ENCODE data around the gene PRICKLE3.

The PRICKLE3 gene

GRCh38 chrX:49210406-49210805, 24.2 kb upstream of the PRICKLE3 start:
- no peak overlapping the region for H2BK120ac ChIP-seq (ENCODE audit: low read depth, low read length)
- no peak overlapping the region for H3K9ac ChIP-seq (ENCODE audit: low read length)
- H3K56ac ChIP-seq (ENCODE audit: low read length): no peak overlapping the region
- H4K5ac ChIP-seq (ENCODE audit: low read length): no peak overlapping the region
- H3K4me2 ChIP-seq (ENCODE audit: low read length): no peak overlapping the region
- H4K8ac ChIP-seq (ENCODE audit: low read depth, low read length): no peak overlapping the region
- H3K4me1 ChIP-seq (ENCODE audit: control insufficient read depth, low read depth, low read length): no peaks in the 10 kb centered on the region
- H3K36me3 ChIP-seq (ENCODE audit: control insufficient read depth, insufficient read depth, low read length): no peaks in the 10 kb centered on the region
- WGBS (ENCODE audit: extremely low coverage, insufficient coverage, low lambda C conversion rate): no CpG with 5 or more reads among the region's 8 CpGs
- no peak overlapping the region for H2AK5ac ChIP-seq (ENCODE audit: low read length)
- no peaks in the 10 kb centered on the region for H3K79me2 ChIP-seq (ENCODE audit: control insufficient read depth, insufficient read depth, low read length)
- no peaks in the 10 kb centered on the region for H3K79me1 ChIP-seq (ENCODE audit: low read length)
- H2BK15ac ChIP-seq (replicated peaks; ENCODE audit: low read depth): no peak overlapping the region
- H3K27me3 ChIP-seq (ENCODE audit: insufficient read depth, low read length, poor library complexity): no peaks in the 10 kb centered on the region
- no peak for DNase-seq
- H3K4ac ChIP-seq (ENCODE audit: low read depth, low read length): no peak overlapping the region
- no peak overlapping the region for H3K23ac ChIP-seq (ENCODE audit: low read length)
- H3K4me3 ChIP-seq (ENCODE audit: low read length): no peak overlapping the region
- H3K27ac ChIP-seq (ENCODE audit: low read depth, low read length): no peak overlapping the region
- no peak overlapping the region for H2BK5ac ChIP-seq (ENCODE audit: low read length)
- no peak overlapping the region for H3K18ac ChIP-seq (ENCODE audit: low read length)

DNA sequence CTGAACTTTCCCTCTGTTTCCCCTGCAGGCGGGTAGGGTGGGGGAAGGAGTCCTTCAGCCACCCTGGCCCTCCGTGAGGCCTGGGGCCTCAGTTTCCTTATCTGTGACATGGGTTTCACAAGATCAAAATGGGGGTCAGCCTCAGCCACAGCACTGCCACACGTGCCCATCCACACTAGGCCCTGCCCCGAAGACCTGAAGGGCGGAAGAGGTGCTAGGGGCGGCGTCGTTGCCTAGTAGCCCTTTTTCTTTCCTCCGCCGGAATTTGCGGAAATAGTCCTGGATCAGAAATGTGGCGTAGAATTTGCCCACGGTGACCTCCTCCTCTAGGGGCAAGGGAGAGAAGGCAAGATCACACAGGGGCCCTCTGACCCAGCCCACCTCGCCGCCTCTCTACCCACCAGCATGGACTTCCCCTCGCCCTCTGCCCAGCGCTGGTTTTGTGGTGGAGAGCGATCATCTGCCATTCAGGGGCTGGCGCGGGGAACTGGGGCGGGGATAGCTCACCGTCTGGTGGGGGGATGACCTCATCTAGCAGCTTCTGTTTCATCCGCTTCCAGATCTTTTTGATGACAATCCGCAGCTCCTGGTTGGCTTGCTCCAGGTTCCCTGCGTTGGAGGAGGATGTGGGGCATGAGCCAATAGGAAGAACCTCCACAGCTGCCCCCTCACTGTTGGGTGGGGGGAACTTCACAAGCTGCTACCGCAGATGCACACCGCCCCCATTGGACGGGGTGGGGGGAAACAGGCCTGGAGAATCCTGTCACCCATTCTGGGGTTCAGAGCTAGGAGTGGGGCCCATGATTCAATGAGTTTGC, 23.5 kb upstream of the PRICKLE3 start:
- WGBS (ENCODE audit: extremely low coverage, insufficient coverage, low lambda C conversion rate): no CpG with 5 or more reads among the region's 28 CpGs
- H2BK15ac ChIP-seq (replicated peaks; ENCODE audit: low read depth): no peak overlapping the region

GRCh38 chrX:49208399-49208798, 22.2 kb upstream of the PRICKLE3 start:
- Histone ChIP-seq H3K9ac (ENCODE audit: low read length) (no peak overlapping the region), H3K4me1 (ENCODE audit: control insufficient read depth, low read depth, low read length) (no peaks in the 10 kb centered on the region), H2BK15ac (replicated peaks; ENCODE audit: low read depth) (no peak overlapping the region), H4K8ac (ENCODE audit: low read depth, low read length) (no peak overlapping the region), H3K79me2 (ENCODE audit: control insufficient read depth, insufficient read depth, low read length) (no peaks in the 10 kb centered on the region), H3K4ac (ENCODE audit: low read depth, low read length) (no peak overlapping the region), H3K27me3 (ENCODE audit: insufficient read depth, low read length, poor library complexity) (no peaks in the 10 kb centered on the region), H3K4me2 (ENCODE audit: low read length) (no peak overlapping the region), H2BK5ac (ENCODE audit: low read length) (no peak overlapping the region), H3K18ac (ENCODE audit: low read length) (no peak overlapping the region), H3K79me1 (ENCODE audit: low read length) (no peaks in the 10 kb centered on the region), H4K5ac (ENCODE audit: low read length) (no peak overlapping the region), H3K23ac (ENCODE audit: low read length) (no peak overlapping the region), H2BK120ac (ENCODE audit: low read depth, low read length) (no peak overlapping the region), H3K56ac (ENCODE audit: low read length) (no peak overlapping the region), H3K4me3 (ENCODE audit: low read length) (no peak overlapping the region), H2AK5ac (ENCODE audit: low read length) (no peak overlapping the region), H3K36me3 (ENCODE audit: control insufficient read depth, insufficient read depth, low read length) (no peaks in the 10 kb centered on the region), H3K27ac (ENCODE audit: low read depth, low read length) (no peak overlapping the region)
- DNase-seq: no peak
- no CpG with 5 or more reads among the region's 5 CpGs for WGBS (ENCODE audit: extremely low coverage, insufficient coverage, low lambda C conversion rate)

More for the DNA sequence above, 23.5 kb upstream of the PRICKLE3 start:
- Histone ChIP-seq H3K79me1 (ENCODE audit: low read length) (no peaks in the 10 kb centered on the region), H2BK5ac (ENCODE audit: low read length) (no peak overlapping the region), H3K56ac (ENCODE audit: low read length) (peak overlapping the region; percentile 60), H3K9ac (ENCODE audit: low read length) (peak overlapping the region; percentile 32), H2BK120ac (ENCODE audit: low read depth, low read length) (no peak overlapping the region), H3K18ac (ENCODE audit: low read length) (no peak overlapping the region), H3K27me3 (ENCODE audit: insufficient read depth, low read length, poor library complexity) (no peaks in the 10 kb centered on the region), H3K79me2 (ENCODE audit: control insufficient read depth, insufficient read depth, low read length) (no peaks in the 10 kb centered on the region), H3K27ac (ENCODE audit: low read depth, low read length) (no peak overlapping the region), H4K8ac (ENCODE audit: low read depth, low read length) (no peak overlapping the region), H3K23ac (ENCODE audit: low read length) (no peak overlapping the region), H3K36me3 (ENCODE audit: control insufficient read depth, insufficient read depth, low read length) (no peaks in the 10 kb centered on the region), H4K5ac (ENCODE audit: low read length) (no peak overlapping the region), H3K4ac (ENCODE audit: low read depth, low read length) (no peak overlapping the region), H3K4me1 (ENCODE audit: control insufficient read depth, low read depth, low read length) (no peaks in the 10 kb centered on the region), H3K4me2 (ENCODE audit: low read length) (no peak overlapping the region), H3K4me3 (ENCODE audit: low read length) (no peak overlapping the region), H2AK5ac (ENCODE audit: low read length) (no peak overlapping the region)
- DNase-seq: peak; percentile 83

DNA sequence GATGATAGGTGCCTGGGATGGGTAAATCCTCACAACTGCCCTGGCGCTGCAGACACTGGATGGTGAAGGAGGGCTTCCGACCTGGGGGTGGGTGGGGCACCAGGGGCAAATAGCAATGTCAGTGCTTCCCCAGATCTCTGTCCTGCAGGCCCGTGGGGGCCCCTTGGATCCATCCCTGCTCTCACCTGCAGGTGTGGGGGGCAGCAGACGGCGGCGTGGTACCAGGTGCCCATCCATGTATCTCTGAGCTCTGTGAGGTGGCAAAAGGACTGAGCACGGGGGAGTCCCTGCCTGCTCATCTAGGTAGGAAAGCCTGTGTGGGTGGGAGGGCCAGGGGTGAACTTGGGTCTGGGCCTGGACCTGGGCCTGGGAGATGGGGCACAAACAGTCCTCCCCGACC, 20.4 kb upstream of the PRICKLE3 start:
- Histone ChIP-seq H3K4ac (ENCODE audit: low read depth, low read length) (no peak overlapping the region), H4K8ac (ENCODE audit: low read depth, low read length) (no peak overlapping the region), H2BK5ac (ENCODE audit: low read length) (no peak overlapping the region), H3K27me3 (ENCODE audit: insufficient read depth, low read length, poor library complexity) (no peaks in the 10 kb centered on the region), H3K18ac (ENCODE audit: low read length) (no peak overlapping the region), H3K4me1 (ENCODE audit: control insufficient read depth, low read depth, low read length) (no peaks in the 10 kb centered on the region), H2BK15ac (replicated peaks; ENCODE audit: low read depth) (no peak overlapping the region), H3K27ac (ENCODE audit: low read depth, low read length) (no peak overlapping the region), H2AK5ac (ENCODE audit: low read length) (no peak overlapping the region), H3K56ac (ENCODE audit: low read length) (no peak overlapping the region), H3K4me3 (ENCODE audit: low read length) (no peak overlapping the region), H3K79me1 (ENCODE audit: low read length) (no peaks in the 10 kb centered on the region), H3K36me3 (ENCODE audit: control insufficient read depth, insufficient read depth, low read length) (no peaks in the 10 kb centered on the region), H3K23ac (ENCODE audit: low read length) (no peak overlapping the region), H4K5ac (ENCODE audit: low read length) (no peak overlapping the region), H2BK120ac (ENCODE audit: low read depth, low read length) (no peak overlapping the region), H3K4me2 (ENCODE audit: low read length) (no peak overlapping the region), H3K79me2 (ENCODE audit: control insufficient read depth, insufficient read depth, low read length) (no peaks in the 10 kb centered on the region), H3K9ac (ENCODE audit: low read length) (no peak overlapping the region)
- DNase-seq: no peak
- WGBS (ENCODE audit: extremely low coverage, insufficient coverage, low lambda C conversion rate): no CpG with 5 or more reads among the region's 8 CpGs

DNA sequence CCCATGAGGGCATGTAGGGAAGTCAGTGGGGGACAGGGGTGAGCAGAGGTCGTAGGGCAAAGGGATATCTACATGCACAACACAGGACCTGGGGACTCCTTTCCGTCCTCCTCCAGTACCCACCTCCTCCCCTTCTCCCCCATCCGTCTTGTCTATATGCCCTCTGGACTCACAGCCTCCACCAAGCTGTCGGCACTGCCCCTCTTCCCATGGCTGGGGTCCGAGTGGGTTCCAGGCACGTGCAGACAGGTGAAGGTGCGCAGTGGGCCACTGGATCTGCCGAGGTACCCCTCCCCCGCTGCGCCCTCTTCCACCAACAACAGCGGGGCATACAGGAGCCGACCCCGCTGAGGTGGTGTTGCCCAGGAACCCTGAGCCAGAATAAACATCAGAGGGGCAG, 19.3 kb upstream of the PRICKLE3 start:
- no peak overlapping the region for H3K23ac ChIP-seq (ENCODE audit: low read length)
- H3K4me2 ChIP-seq (ENCODE audit: low read length): no peak overlapping the region
- no peak for DNase-seq
- H3K18ac ChIP-seq (ENCODE audit: low read length): no peak overlapping the region
- H4K8ac ChIP-seq (ENCODE audit: low read depth, low read length): no peak overlapping the region
- H2BK120ac ChIP-seq (ENCODE audit: low read depth, low read length): no peak overlapping the region
- no peak overlapping the region for H2AK5ac ChIP-seq (ENCODE audit: low read length)
- H3K27ac ChIP-seq (ENCODE audit: low read depth, low read length): no peak overlapping the region
- no peaks in the 10 kb centered on the region for H3K79me2 ChIP-seq (ENCODE audit: control insufficient read depth, insufficient read depth, low read length)
- no peaks in the 10 kb centered on the region for H3K36me3 ChIP-seq (ENCODE audit: control insufficient read depth, insufficient read depth, low read length)
- H3K56ac ChIP-seq (ENCODE audit: low read length): no peak overlapping the region
- H4K5ac ChIP-seq (ENCODE audit: low read length): no peak overlapping the region
- no peaks in the 10 kb centered on the region for H3K79me1 ChIP-seq (ENCODE audit: low read length)
- no CpG with 5 or more reads among the region's 13 CpGs for WGBS (ENCODE audit: extremely low coverage, insufficient coverage, low lambda C conversion rate)
- no peaks in the 10 kb centered on the region for H3K4me1 ChIP-seq (ENCODE audit: control insufficient read depth, low read depth, low read length)
- H3K27me3 ChIP-seq (ENCODE audit: insufficient read depth, low read length, poor library complexity): no peaks in the 10 kb centered on the region
- H3K9ac ChIP-seq (ENCODE audit: low read length): no peak overlapping the region
- no peak overlapping the region for H2BK15ac ChIP-seq (replicated peaks; ENCODE audit: low read depth)
- H3K4me3 ChIP-seq (ENCODE audit: low read length): no peak overlapping the region
- H3K4ac ChIP-seq (ENCODE audit: low read depth, low read length): no peak overlapping the region
- no peak overlapping the region for H2BK5ac ChIP-seq (ENCODE audit: low read length)

DNA sequence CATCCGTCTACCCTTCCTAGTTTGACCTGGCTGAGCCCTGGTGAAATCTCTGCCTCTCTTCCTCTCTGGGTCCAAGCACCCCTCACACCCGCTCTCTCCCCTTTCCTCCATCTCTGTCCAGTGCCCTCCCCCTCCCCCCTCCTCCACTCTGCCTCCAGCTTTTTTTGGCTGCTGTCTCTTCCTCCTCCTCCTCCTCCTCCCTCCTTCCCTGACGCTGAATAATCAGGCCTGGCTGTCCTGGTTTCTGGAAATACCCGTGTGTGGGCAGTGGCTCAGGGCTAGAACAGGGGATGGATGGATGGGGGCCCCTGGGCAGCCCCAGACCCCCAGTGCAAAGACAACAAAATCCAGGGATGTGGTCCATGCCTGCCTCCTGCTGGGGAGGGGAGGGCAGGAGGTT, 18.5 kb upstream of the PRICKLE3 start:
- Histone ChIP-seq H2BK120ac (ENCODE audit: low read depth, low read length) (no peak overlapping the region), H3K36me3 (ENCODE audit: control insufficient read depth, insufficient read depth, low read length) (no peaks in the 10 kb centered on the region), H2BK5ac (ENCODE audit: low read length) (no peak overlapping the region), H3K27me3 (ENCODE audit: insufficient read depth, low read length, poor library complexity) (no peaks in the 10 kb centered on the region), H3K79me2 (ENCODE audit: control insufficient read depth, insufficient read depth, low read length) (no peaks in the 10 kb centered on the region), H2AK5ac (ENCODE audit: low read length) (no peak overlapping the region), H3K56ac (ENCODE audit: low read length) (no peak overlapping the region), H3K18ac (ENCODE audit: low read length) (no peak overlapping the region), H3K4ac (ENCODE audit: low read depth, low read length) (no peak overlapping the region), H3K4me1 (ENCODE audit: control insufficient read depth, low read depth, low read length) (no peaks in the 10 kb centered on the region), H3K4me3 (ENCODE audit: low read length) (no peak overlapping the region), H3K23ac (ENCODE audit: low read length) (no peak overlapping the region), H4K8ac (ENCODE audit: low read depth, low read length) (no peak overlapping the region), H2BK15ac (replicated peaks; ENCODE audit: low read depth) (no peak overlapping the region), H3K27ac (ENCODE audit: low read depth, low read length) (no peak overlapping the region), H3K79me1 (ENCODE audit: low read length) (no peaks in the 10 kb centered on the region), H4K5ac (ENCODE audit: low read length) (no peak overlapping the region), H3K9ac (ENCODE audit: low read length) (no peak overlapping the region), H3K4me2 (ENCODE audit: low read length) (no peak overlapping the region)
- no peak for DNase-seq
- no CpG with 5 or more reads among the region's 4 CpGs for WGBS (ENCODE audit: extremely low coverage, insufficient coverage, low lambda C conversion rate)
